ENCODE measurements around the gene TTC13. TPM values are rescaled to one million over a fixed set of nuclear protein-coding genes. Genes with fewer than 3 reads are reported as not detected.

Gene TTC13
- total and polyA plus RNA-seq, 3 donors from 2014 or later, result 7.5 to 18.5 (median 10.2) TPM

GRCh38 chr1:230894664-230895063 lies 84.0 kb downstream of the TTC13 start:
- no peaks in the 10 kb centered on the region for H3K36me3 ChIP-seq (ENCODE audit: low read depth, missing control alignments)
- intact Hi-C loops (cut with DNase I; ENCODE audit: low total_unique reads), result no loop called here
- no peak overlapping the region for H3K4me3 ChIP-seq
- H3K4me1 ChIP-seq, result peaks cover 5% of the 10 kb centered on the region
- 93 to 94% methylated on average over 5 of the region's 5 CpGs for WGBS, 2 donors
- no peaks in the 10 kb centered on the region for H3K9me3 ChIP-seq
- H3K27ac ChIP-seq, result no peak overlapping the region
- no peak for DNase-seq
- TF ChIP-seq CTCF (IDR thresholded peaks at IDR 0.05), result no peak
- no peak for TF ChIP-seq POLR2A (IDR thresholded peaks at IDR 0.05)
- no peaks in the 10 kb centered on the region for H3K27me3 ChIP-seq

DNA sequence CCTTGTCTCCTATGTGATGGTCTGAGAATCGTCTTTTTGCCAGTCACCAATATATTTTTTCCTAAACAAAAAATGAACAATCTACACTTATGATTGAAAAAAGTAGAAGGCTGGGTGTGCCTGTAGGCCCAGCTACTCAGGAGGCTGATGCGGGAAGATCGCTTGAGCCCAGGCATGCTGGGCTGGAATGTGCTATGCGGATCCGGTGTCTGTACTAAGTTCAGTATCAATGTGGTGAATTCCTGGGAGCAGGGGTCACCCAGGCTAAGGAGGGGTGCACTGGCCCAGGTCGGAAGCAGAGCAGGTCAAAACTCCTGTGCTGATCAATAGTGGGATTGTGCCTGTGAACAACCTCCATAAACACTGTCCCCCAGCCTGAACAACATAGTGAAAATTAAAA lies 84.6 kb downstream of the TTC13 start:
- H3K36me3 ChIP-seq (ENCODE audit: low read depth, missing control alignments), result no peaks in the 10 kb centered on the region
- H3K4me1 ChIP-seq, result peaks cover 5% of the 10 kb centered on the region
- no peaks in the 10 kb centered on the region for H3K27me3 ChIP-seq
- no peak for TF ChIP-seq CTCF (IDR thresholded peaks at IDR 0.05)
- TF ChIP-seq POLR2A (IDR thresholded peaks at IDR 0.05), result no peak
- 90 to 96% methylated on average over 6 of the region's 6 CpGs for WGBS, 2 donors
- no peaks in the 10 kb centered on the region for H3K9me3 ChIP-seq
- no peak overlapping the region for H3K27ac ChIP-seq
- DNase-seq, result no peak
- intact Hi-C loops (cut with DNase I; ENCODE audit: low total_unique reads), result no loop called here
- H3K4me3 ChIP-seq, result no peak overlapping the region

- intact Hi-C loops (cut with DNase I; ENCODE audit: low total_unique reads), result no loop called here
- Histone ChIP-seq H3K27ac (no peak overlapping the region), H3K4me1 (peaks cover 5% of the 10 kb centered on the region), H3K4me3 (no peak overlapping the region), H3K9me3 (no peaks in the 10 kb centered on the region), H3K27me3 (no peaks in the 10 kb centered on the region), H3K36me3 (ENCODE audit: low read depth, missing control alignments) (no peaks in the 10 kb centered on the region)
- DNase-seq, result no peak
- TF ChIP-seq CTCF (IDR thresholded peaks at IDR 0.05) (no peak), POLR2A (IDR thresholded peaks at IDR 0.05) (no peak)
- 89 to 95% methylated on average over 6 of the region's 6 CpGs for WGBS, 2 donors
Observed at GRCh38 chr1:230892018-230892491, 86.6 kb downstream of the TTC13 start.

DNA sequence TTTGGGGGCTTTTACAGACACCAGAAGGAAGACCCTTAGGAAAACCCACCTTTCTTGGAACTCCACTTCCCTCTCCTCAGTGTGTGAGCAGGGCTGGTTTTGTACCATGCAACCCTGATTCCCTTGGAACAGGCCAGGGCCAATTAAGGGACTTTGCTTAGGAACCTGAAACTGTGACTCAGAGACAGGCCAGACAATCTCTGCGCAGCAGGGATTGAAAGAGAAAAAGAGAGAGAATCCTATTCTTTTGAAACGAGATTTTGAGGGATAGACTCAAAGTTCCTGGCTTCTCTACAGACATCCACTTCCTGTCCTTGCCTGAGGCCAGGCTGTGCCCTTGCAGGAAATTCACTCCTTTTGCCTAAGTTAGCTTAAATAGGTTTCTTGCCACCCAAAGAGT lies 87.2 kb downstream of the TTC13 start:
- Histone ChIP-seq H3K27ac (no peak overlapping the region), H3K9me3 (no peaks in the 10 kb centered on the region), H3K4me3 (no peak overlapping the region), H3K36me3 (ENCODE audit: low read depth, missing control alignments) (no peaks in the 10 kb centered on the region), H3K4me1 (peaks cover 5% of the 10 kb centered on the region), H3K27me3 (no peaks in the 10 kb centered on the region)
- intact Hi-C loops (cut with DNase I; ENCODE audit: low total_unique reads), result no loop called here
- no peak for DNase-seq
- 32 to 40% methylated on average over 2 of the region's 2 CpGs for WGBS, 2 donors
- no peak for TF ChIP-seq POLR2A (IDR thresholded peaks at IDR 0.05)
- TF ChIP-seq CTCF (IDR thresholded peaks at IDR 0.05), result no peak

DNA sequence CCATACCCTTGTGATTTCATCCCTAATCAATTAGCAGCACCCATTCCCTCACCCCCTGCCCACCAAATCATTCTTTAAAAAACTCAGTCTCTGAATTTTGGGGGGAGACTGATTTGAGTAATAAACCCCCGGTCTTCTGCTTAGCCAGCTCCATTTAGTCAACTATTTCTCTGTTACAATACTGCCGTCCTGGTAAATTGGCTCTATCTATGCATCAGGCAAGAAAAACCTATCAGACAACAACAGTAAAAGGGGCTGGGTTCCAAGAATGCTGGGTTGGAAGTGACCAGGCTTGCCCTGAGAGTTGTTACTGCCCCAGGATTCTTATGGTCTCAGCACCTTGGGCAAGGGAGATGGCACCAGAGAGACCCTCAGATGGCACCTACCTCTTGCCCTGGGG lies 94.0 kb downstream of the TTC13 start:
- TF ChIP-seq CTCF (IDR thresholded peaks at IDR 0.05), result no peak
- TF ChIP-seq POLR2A (IDR thresholded peaks at IDR 0.05), result no peak
- no peak overlapping the region for H3K4me3 ChIP-seq
- no peaks in the 10 kb centered on the region for H3K4me1 ChIP-seq
- no peak overlapping the region for H3K27ac ChIP-seq
- H3K9me3 ChIP-seq, result no peaks in the 10 kb centered on the region
- no peaks in the 10 kb centered on the region for H3K36me3 ChIP-seq (ENCODE audit: low read depth, missing control alignments)
- intact Hi-C loops (cut with DNase I; ENCODE audit: low total_unique reads), result no loop called here
- WGBS, 2 donors, result 93 to 95% methylated on average over 2 of the region's 2 CpGs
- DNase-seq, result no peak
- H3K27me3 ChIP-seq, result no peaks in the 10 kb centered on the region

Measured in testis (tissue), 3 donors.